NOMO-1 treated with DMSO at 0.1 percent for 48 hours (cell line): ENCODE measurements around the gene TSPAN14.

Source experiments
- DNase-seq: peaks from one replicate; lab custom pipeline; 2025; ENCODE audit not compliant: unreplicated experiment; lab: John Stamatoyannopoulos, UW

The TSPAN14 gene

DNA sequence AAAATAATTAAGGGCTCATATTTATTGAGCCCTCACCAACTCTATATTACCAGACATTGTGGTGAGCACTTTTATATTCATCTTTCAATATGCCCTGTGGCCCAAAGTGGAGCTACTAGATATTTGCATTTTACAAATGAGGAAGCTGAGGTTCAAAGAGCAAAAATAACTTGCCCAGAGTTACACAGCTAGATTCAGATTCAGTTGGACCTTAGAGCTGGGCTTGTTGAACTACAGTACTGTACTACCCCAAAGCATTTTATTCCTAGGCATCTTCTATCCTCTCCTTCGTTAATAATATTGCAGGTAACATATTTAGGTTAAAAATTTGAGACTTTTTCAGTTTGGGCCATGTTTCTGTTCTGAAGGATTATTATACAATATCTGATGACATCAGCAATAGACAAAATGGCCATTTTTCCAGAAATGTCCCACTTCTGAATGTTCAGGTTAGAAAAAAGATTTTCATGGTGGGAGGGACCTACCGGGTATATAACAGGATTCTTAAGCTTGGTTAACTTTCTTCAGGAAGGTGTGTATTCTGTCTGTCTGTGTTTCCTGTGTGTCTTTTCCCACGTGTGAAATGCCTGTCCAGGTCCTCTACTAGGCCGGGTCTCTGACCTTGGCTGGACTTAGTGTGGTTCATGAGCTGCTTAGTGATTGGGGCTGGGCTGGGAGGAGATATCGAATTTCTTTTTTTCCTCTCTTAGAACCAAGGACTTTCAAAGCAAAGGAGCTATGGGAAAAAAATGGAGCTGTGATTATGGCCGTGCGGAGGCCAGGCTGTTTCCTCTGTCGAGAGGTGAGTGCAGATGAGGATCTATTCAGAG is 32.2 kb upstream of the TSPAN14 start:
- peak; percentile 69 for DNase-seq

DNA sequence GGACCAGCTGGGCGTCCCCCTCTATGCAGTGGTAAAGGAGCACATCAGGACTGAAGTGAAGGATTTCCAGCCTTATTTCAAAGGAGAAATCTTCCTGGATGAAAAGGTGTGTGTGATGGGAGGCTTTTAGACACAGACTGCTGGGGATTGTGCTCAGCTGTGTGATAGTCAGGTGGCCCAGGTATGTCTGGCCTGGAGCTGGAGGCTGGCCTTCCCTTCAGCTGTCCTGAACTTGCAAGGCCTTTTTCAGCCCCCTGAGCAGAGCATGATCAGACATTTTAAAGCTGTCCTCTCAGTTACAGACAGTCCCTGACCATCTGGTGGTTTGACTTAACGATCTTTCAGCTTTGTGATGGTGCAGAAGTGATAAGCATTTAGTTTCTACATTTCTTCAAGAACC is 28.2 kb upstream of the TSPAN14 start:
- DNase-seq, result no peak

DNA sequence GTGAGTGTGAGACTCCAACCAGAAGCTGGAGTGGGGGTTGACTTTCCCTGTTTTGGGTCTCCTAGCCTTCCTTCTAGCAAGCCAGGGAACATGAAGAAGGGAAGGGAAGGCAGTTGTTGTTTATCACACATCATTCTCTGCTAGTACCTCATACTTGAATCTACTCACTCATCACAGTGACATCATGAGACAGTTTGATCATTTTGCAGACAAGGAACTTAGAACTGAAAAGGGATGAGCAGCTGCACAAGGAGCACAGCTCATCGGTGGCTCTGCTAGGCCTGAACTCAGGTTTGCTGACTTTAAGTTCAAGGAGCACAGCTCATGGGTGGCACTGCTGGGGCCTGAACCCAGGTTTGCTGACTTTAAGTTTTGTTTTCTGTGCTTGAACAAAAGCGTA is 26.6 kb upstream of the TSPAN14 start:
- no peak for DNase-seq

DNA sequence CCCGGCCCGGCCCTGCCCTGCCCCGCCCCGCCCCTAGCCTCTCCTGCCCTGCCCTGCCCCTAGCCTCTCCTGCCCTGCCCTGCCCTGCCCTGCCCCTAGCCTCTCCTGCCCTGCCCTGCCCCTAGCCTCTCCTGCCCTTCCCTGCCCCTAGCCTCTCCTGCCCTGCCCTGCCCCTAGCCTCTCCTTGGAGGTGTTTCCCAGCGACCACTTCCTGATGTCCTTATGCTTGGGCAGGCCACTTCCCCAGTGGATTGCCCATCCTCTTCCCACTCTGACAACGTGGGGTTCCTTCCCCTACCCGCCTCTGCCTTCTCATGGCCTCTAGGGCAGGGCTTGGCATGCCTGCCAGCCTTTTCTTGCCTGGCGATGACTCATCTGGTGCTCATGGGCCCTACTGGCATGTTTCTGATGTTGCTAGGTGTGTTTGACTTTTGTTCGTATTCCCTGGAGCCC is 24.6 kb upstream of the TSPAN14 start:
- no peak for DNase-seq

DNA sequence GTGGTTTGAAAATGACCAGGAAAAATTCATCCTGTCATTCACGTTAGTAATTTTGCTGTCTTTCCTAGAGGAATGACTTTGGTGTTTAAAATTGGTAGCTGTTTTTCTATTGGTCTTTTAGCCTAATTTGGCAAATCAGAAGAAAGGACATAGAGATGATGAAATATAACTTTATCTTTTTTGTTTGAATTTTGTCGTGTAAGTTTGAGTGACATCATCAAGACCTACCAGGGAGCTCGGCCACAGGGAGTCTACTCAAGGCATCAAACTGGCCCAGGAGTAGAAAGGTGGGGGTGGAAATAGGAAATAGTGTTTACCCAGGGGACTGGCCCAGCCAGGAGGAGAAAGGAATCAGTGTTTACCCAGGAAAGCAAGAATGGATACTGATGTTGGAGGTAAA is 21.0 kb upstream of the TSPAN14 start:
- DNase-seq, result no peak

DNA sequence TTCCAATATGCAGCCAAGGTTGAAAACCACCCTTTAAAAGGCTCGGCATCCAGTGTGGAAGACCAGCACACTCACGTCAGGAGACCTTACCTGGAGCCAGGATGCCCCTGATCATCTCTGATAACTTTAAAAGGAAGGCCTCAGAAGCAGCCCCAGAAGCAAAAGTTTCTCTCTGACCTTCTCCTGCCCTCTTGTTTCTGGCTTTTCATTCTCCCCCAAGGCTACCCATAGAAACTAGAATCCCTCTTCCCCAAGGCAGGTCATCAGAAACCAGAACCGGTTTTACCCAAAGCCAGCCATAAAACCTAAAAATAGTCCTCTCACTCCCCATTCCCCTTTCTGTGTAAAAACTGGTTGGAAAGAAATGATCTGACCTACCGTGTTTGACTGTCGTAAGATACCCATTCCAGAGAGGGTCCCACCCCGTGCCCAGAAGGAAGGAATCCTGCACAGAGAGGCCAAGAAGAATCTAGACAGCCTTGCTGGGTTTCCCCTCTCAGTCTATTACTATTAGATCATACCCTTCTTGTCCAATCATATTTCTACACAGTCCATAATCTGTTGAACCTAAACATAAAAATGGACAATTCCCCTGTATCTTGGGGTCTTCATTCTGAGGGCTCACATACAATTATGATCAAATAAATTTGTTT is 17.5 kb upstream of the TSPAN14 start:
- DNase-seq, result no peak

DNA sequence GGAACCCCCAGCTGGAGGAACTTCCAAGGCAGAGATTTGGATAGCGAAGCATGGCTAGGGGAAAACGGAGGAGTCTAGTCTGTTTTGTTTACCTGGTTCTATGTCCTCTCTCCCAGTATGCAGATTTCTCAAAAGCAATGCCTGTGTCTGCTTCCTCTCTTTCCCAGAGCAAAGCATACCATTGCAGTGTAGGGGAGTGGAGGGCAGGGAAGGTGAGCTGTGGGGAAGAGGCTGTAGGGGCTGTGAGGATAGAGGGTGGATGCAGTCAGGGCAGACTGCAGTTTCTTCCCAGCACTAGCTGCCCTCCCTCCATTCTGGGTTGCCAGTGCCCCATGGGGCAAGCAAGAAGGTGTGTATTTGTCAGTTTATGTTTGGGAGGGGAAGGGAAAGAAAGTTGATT is 16.9 kb upstream of the TSPAN14 start:
- DNase-seq, result no peak

DNA sequence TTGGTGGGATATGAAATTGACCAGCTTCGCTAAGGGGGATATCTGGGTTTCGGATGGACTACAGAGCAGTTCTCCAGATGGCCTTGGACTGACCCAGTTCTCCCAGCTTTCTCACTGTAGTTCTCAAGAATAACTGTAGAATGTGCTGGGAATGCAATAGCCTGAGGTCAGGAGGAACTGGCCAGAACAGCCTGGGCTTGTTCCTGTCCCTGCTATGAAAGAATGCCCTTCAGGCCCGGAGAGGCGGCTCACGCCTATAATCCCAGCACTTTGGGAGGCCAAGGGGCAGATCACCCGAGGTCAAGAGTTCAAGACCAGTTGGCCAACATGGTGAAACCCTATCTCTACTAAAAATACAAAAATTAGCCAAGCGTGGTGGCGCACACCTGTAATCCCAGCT is 12.3 kb upstream of the TSPAN14 start:
- DNase-seq, result no peak

DNA sequence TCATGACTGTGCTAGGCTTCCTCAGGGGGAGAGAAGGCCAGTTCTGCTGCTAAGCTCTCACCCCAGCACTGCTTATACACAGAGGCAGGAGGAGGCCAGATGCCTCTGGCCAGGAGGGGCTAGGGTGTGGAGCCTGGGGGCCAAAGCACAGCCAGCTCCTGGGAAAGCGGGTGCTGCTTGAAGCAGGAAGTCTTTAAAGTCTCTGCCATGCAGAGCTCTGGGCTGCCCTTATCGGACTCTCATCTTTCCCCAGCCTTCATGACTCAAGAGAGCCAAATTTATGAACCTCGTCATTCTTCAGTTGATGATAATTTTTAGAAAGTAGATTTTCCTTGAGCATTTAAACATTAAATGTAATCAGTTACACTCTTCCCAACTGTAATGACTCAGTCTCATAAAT is 11.2 kb upstream of the TSPAN14 start:
- DNase-seq, result no peak

DNA sequence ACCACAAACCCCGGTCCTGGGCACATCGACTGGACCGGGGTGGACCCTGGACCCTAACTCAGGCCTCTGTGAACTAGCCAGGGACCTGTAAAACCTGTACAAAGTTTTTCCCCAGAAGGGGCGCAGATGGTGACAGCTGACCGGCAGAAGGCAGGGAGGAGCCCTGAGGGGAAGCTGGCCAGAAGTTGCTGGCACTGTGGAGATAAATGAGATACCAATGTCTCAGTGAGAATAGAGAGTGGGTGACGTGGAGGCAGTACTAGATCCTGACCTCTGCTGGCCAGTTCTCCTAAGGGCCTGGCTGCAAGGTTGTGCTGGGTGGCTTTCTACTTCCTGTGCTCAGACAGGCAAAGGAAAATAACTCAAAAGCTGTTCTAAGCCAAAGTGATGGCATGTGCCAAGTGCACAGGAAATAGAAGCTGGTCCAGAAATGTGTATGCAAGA is 10.6 kb upstream of the TSPAN14 start:
- DNase-seq, result peak; percentile 45

DNA sequence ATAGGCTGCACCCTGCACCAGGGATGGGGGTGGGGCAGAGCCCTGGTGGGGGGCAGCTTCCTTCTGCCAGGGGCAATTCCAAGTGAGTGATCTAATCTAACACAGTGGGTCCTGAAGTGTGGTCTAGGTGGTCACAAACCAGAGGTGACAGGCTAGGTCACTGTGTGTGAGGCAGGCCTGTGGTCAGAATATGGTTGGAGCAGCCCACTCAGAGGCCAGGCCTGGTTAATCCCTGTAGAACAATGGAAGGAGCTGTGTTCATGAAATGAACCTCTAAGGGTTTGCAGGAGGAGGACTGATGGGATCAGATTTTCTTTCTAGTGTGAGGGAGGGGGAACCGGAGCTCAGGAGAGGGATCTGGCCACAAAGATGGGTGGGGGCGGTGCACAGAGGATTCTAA is 10.0 kb upstream of the TSPAN14 start:
- DNase-seq, result no peak

DNA sequence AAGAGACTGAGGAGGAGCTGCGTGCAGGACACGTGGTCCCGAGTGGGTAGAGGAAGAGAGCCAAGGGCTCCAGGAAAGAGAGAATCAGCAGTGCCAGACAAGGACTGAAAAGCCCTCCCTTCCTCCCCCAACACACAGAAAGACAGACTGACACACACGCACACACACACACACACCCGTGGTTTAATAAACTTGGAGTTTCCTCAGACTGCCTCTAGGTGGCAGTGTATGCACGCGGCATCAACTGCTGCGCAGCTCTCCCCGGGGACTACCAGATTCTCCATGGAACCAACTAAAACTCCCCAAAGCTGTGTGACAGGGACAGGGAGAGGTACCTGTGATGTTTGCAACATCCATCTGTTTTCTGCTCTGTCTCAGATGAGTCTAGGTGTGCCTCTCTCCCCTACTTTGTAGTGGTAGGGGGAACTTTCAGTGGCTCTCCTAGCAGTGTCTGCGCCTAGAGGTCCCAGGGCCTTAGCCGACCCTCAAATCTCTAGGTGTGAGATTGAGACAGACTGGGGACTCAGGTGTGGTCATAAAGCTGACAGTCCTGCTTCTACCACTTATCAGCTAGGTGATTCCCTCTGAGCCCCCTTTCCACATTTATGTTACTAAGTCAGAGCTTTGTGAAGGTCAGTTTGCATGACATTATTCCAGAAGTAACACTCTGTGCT is 9.3 kb upstream of the TSPAN14 start:
- DNase-seq, result peak; percentile 57

DNA sequence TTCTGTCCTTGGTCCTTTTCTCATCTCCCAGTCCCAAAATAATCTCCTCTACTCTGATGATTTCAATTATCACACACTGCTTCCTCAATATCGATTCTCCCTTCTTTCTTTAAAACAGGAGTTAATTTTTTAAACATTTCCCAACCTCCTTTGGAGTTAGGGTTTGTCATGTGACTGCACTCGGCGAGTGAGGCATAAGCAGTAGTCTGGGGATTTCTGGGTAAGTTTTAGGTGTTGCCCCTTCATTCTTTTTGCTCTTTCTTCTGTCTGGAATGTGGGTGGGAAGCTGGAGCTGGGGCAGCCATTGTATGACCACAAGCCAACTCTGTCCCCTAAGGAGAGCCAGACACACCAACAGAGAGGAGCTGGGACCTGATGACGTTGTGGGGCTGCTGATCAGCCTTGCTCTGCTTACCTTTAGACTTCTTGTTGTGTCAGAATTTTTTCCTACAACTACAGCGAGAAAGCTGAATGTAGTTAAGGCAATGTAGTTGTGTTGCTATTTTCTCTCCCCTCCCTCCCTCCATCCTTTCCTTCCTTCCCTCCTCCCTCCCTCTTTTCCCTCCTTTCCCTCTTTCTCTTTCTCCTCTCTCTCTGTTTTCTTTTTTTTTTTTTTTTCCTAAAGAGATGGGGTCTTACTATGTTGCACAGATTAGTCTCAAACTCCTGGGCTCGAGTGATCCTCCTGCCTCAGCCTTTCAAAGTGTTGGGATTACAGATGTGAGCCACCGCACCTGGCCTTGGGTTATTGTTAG is 6.5 kb upstream of the TSPAN14 start:
- no peak for DNase-seq

DNA sequence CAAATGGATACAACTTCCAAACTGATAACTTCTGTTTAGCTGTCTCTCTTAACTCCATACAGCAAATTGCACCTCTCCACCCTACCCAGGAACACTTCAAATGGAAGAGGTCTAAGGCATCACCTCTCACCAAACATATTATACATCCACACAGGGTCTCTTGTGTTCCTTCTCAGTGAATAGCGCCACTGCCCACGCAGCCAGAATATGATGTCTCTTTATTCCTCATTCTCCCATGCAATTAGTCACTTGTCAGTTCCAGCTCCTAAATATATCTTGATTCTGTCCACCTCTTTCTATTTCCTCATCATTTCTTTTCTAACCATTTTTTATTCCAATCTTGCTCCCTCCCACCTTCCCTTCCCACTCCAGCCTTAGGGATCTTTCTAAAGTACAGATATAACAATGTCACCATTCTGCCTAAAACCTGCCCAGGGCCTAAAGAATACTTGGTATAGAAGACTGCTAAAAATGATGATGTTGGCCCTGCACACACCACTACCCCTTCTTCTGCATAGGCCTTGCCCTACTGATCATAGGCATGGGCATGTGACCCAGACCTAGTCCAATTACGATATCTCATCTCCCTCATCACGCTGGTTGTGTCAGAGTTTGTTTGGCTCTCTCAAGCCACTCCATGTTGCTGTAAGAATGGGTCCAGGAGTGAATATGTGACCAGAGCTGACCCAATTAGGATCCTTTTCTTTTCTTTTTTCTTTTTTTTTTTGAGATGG is 5.7 kb upstream of the TSPAN14 start:
- DNase-seq, result no peak

DNA sequence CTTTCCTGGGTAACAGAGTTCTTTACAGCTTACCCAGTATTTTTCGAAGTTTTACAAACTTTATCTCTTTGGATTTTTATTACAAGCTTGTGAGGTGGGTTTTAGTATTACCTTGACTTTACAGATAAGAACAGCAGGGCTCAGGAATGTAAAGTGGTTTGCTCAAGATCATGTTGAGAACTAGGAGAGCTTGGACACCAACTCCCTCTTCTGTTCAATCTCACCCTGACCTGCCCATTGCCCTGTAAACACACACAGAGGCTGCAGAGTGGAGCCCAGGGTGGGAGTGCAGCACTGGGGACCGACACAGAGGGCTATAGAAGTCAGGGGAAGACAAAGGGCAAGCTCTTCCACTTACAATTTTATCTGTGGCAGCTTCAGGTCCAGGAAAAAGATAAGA is 4.6 kb upstream of the TSPAN14 start:
- no peak for DNase-seq

DNA sequence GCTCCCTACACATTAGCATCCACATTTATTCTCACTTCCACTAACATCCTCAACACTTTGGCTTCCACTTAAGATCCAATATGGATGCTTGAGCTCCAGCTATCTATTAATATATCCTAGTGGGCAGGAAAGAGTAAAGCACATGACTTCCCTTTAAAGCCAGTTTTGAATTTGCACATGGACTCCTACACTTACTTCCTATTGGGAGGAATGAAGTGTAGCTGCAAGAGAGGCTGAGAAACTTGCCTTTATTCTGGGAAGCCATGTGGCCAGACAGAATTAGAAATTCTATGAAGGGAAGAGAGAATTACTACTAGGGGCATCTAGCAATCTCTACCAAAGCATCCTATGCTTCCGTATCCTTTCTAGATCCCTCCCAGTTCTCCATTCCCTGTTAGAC is 3.0 kb upstream of the TSPAN14 start:
- DNase-seq, result no peak

DNA sequence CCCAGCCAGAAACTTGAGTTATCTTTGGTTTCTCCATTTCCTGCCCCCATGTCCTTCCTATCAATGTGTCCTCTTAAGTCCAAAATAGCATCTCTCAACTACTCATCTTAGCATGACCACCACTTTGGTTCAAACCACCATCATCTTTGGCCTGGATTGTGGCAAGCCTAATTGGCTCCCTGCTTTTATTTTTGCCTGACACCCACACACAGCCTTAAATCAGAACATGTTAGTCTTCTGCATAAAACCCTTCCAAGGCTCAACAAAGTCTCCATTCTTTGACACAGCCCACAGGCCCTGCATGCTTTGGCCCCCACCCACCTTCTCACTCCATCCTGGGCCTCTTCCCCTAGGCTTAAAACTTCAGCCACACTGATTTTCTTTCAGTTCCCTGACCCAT is 2.0 kb upstream of the TSPAN14 start:
- no peak for DNase-seq

DNA sequence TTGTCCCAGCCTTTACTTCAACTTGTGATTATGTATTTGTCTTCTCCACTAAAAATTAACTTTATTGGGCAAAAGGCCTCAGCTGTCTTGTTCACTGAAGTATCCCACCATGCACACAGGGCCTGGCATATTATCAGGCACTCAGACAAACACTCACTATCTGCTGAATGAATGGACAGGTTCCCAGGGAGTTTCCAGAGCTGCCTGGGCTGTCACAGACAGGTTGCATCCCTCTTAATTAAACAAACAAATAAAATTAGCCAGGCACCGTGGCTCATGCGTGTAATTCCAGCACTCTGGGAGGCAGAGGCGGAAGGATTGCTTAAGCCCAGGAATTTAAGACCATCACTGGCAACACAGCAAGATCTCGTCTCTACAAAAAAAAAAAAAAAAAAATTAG is 1.5 kb upstream of the TSPAN14 start:
- DNase-seq, result no peak

DNA sequence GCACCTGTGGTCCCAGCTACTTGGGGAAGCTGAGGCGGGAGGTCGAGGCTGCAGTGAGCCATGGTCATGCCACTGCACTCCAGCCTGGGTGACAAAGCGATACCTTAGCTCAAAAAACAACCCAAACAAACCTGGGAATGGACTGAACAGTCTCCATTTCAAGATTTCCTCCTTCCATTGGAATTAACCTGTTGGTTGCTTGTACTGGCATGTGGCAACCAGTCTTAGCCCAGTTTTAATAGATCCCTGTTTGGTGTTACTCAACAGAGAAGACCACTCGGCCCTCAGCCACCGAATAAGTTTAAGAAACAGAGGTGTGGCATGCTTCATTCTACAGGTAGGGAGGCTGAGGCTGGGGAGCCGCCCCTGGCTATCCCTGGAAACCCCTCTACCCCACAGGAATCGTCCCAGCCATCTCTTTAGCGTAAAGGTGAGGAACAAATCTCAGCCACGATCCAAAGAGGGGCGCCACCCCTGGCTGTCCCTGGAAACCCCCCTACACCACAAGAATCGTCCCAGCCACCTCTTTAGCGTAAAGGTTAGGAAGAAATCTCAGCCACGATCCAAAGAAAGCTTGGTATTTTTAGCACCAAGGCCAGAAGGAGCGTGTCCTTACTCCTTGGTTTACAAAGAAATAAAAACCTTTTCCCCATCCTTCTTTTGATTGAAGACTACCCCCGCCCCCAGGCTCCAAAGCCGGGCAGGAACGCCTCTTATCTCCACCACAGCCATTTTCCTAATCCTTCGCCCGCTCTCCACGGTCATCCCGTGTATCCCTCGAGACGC is 861 bp upstream of the TSPAN14 start:
- DNase-seq, result no peak
